Activated T-cell treated with anti-CD3 and anti-CD28 coated beads, Interleukin-2, amount 50 U/mL, for 24 hours (primary cell): ENCODE measurements around the gene AGTPBP1.
"Not testable (repeated sequence)": the region's sequence is repeated elsewhere in the genome, so short reads cannot be mapped to it uniquely, and the experiment has no call there.

Experiments used
- DNase-seq: peaks from one replicate; pipeline ENCODE4 v3.0.0-alpha.2; 2020
- H3K27ac Mint-ChIP-seq: 2 replicates; pipeline ENCODE4 v1.8.0; 2020; ENCODE audit warnings: mild to moderate bottlenecking, mixed read lengths
- H3K27me3 Mint-ChIP-seq: 2 replicates; pipeline ENCODE4 v1.8.0; 2020; ENCODE audit warnings: mixed read lengths
- H3K36me3 Mint-ChIP-seq: 2 replicates; pipeline ENCODE4 v1.8.0; 2020; ENCODE audit warnings: low read depth, mixed read lengths
- H3K4me1 Mint-ChIP-seq: 2 replicates; pipeline ENCODE4 v1.8.0; 2020; ENCODE audit warnings: low read depth, mixed read lengths
- H3K4me3 Mint-ChIP-seq: 2 replicates; pipeline ENCODE4 v1.8.0; 2020; ENCODE audit warnings: mild to moderate bottlenecking, moderate library complexity, mixed read lengths
- H3K9me3 Mint-ChIP-seq: 2 replicates; pipeline ENCODE4 v1.8.0; 2020; ENCODE audit warnings: mixed read lengths

AGTPBP1 gene

GRCh38 chr9:85572917-85573316, 168.8 kb downstream of the AGTPBP1 start:
- not testable (repeated sequence) for H3K4me3 Mint-ChIP-seq, H3K27ac Mint-ChIP-seq, H3K9me3 Mint-ChIP-seq, DNase-seq, H3K27me3 Mint-ChIP-seq, H3K4me1 Mint-ChIP-seq
- H3K36me3 Mint-ChIP-seq: peaks cover 51% of the 10 kb centered on the region

- no peak for DNase-seq
- Mint-ChIP-seq H3K27me3 (no peaks in the 10 kb centered on the region), H3K9me3 (no peaks in the 10 kb centered on the region), H3K4me1 (no peaks in the 10 kb centered on the region), H3K4me3 (no peak overlapping the region), H3K27ac (no peak overlapping the region), H3K36me3 (peaks cover 71% of the 10 kb centered on the region)
Observed at GRCh38 chr9:85569988-85570387, 171.8 kb downstream of the AGTPBP1 start.

GRCh38 chr9:85559526-85559925, 182.2 kb downstream of the AGTPBP1 start:
- H3K4me3 Mint-ChIP-seq: no peak overlapping the region
- H3K9me3 Mint-ChIP-seq: no peaks in the 10 kb centered on the region
- DNase-seq: no peak
- no peaks in the 10 kb centered on the region for H3K27me3 Mint-ChIP-seq
- no peak overlapping the region for H3K27ac Mint-ChIP-seq
- peaks cover 24% of the 10 kb centered on the region for H3K36me3 Mint-ChIP-seq
- peaks cover 4% of the 10 kb centered on the region for H3K4me1 Mint-ChIP-seq

GRCh38 chr9:85554349-85554748, 187.4 kb downstream of the AGTPBP1 start:
- no peak for DNase-seq
- H3K36me3 Mint-ChIP-seq: peaks cover 19% of the 10 kb centered on the region
- no peaks in the 10 kb centered on the region for H3K9me3 Mint-ChIP-seq
- H3K4me1 Mint-ChIP-seq: peaks cover 8% of the 10 kb centered on the region
- no peak overlapping the region for H3K27ac Mint-ChIP-seq
- H3K27me3 Mint-ChIP-seq: no peaks in the 10 kb centered on the region
- H3K4me3 Mint-ChIP-seq: no peak overlapping the region

GRCh38 chr9:85553475-85553874, 188.3 kb downstream of the AGTPBP1 start:
- Mint-ChIP-seq H3K9me3 (no peaks in the 10 kb centered on the region), H3K4me1 (peaks cover 8% of the 10 kb centered on the region), H3K27ac (no peak overlapping the region), H3K4me3 (no peak overlapping the region), H3K36me3 (peaks cover 24% of the 10 kb centered on the region), H3K27me3 (no peaks in the 10 kb centered on the region)
- no peak for DNase-seq

- H3K4me3 Mint-ChIP-seq: no peak overlapping the region
- H3K27me3 Mint-ChIP-seq: no peaks in the 10 kb centered on the region
- no peak overlapping the region for H3K27ac Mint-ChIP-seq
- no peaks in the 10 kb centered on the region for H3K9me3 Mint-ChIP-seq
- no peak for DNase-seq
- peaks cover 27% of the 10 kb centered on the region for H3K36me3 Mint-ChIP-seq
- no peaks in the 10 kb centered on the region for H3K4me1 Mint-ChIP-seq
Observed at GRCh38 chr9:85547599-85547998, 194.2 kb downstream of the AGTPBP1 start.

- no peak overlapping the region for H3K4me3 Mint-ChIP-seq
- no peak for DNase-seq
- H3K27ac Mint-ChIP-seq: no peak overlapping the region
- H3K9me3 Mint-ChIP-seq: no peaks in the 10 kb centered on the region
- peaks cover 16% of the 10 kb centered on the region for H3K36me3 Mint-ChIP-seq
- no peaks in the 10 kb centered on the region for H3K4me1 Mint-ChIP-seq
- no peaks in the 10 kb centered on the region for H3K27me3 Mint-ChIP-seq
Observed at GRCh38 chr9:85543196-85543595, 198.6 kb downstream of the AGTPBP1 start.

GRCh38 chr9:85541876-85542275, 199.9 kb downstream of the AGTPBP1 start:
- Mint-ChIP-seq H3K4me1 (no peaks in the 10 kb centered on the region), H3K9me3 (no peaks in the 10 kb centered on the region), H3K27me3 (no peaks in the 10 kb centered on the region), H3K36me3 (peaks cover 6% of the 10 kb centered on the region), H3K4me3 (no peak overlapping the region), H3K27ac (no peak overlapping the region)
- DNase-seq: no peak

GRCh38 chr9:85536514-85536913, 205.2 kb downstream of the AGTPBP1 start:
- Mint-ChIP-seq H3K4me3 (no peak overlapping the region), H3K27ac (no peak overlapping the region), H3K4me1 (no peaks in the 10 kb centered on the region), H3K36me3 (no peaks in the 10 kb centered on the region), H3K9me3 (no peaks in the 10 kb centered on the region), H3K27me3 (no peaks in the 10 kb centered on the region)
- DNase-seq: no peak

- H3K27ac Mint-ChIP-seq: no peak overlapping the region
- H3K27me3 Mint-ChIP-seq: no peaks in the 10 kb centered on the region
- no peak overlapping the region for H3K4me3 Mint-ChIP-seq
- no peaks in the 10 kb centered on the region for H3K9me3 Mint-ChIP-seq
- H3K4me1 Mint-ChIP-seq: no peaks in the 10 kb centered on the region
- no peak for DNase-seq
- no peaks in the 10 kb centered on the region for H3K36me3 Mint-ChIP-seq
Observed at GRCh38 chr9:85536076-85536475, 205.7 kb downstream of the AGTPBP1 start.

- H3K4me1 Mint-ChIP-seq: no peaks in the 10 kb centered on the region
- H3K36me3 Mint-ChIP-seq: no peaks in the 10 kb centered on the region
- no peaks in the 10 kb centered on the region for H3K9me3 Mint-ChIP-seq
- H3K4me3 Mint-ChIP-seq: no peak overlapping the region
- H3K27ac Mint-ChIP-seq: no peak overlapping the region
- no peak for DNase-seq
- H3K27me3 Mint-ChIP-seq: no peaks in the 10 kb centered on the region
Observed at GRCh38 chr9:85534340-85534739, 207.4 kb downstream of the AGTPBP1 start.

- no peak for DNase-seq
- Mint-ChIP-seq H3K9me3 (no peaks in the 10 kb centered on the region), H3K36me3 (no peaks in the 10 kb centered on the region), H3K27ac (no peak overlapping the region), H3K27me3 (no peaks in the 10 kb centered on the region), H3K4me3 (no peak overlapping the region), H3K4me1 (no peaks in the 10 kb centered on the region)
Observed at GRCh38 chr9:85533538-85533937, 208.2 kb downstream of the AGTPBP1 start.

GRCh38 chr9:85530721-85531120, 211.0 kb downstream of the AGTPBP1 start:
- Mint-ChIP-seq H3K4me1 (no peaks in the 10 kb centered on the region), H3K4me3 (no peak overlapping the region), H3K27me3 (peaks cover 5% of the 10 kb centered on the region), H3K27ac (no peak overlapping the region), H3K36me3 (no peaks in the 10 kb centered on the region), H3K9me3 (no peaks in the 10 kb centered on the region)
- no peak for DNase-seq

GRCh38 chr9:85528607-85529006, 213.1 kb downstream of the AGTPBP1 start:
- Mint-ChIP-seq H3K4me3 (no peak overlapping the region), H3K27me3 (peaks cover 26% of the 10 kb centered on the region), H3K9me3 (no peaks in the 10 kb centered on the region), H3K4me1 (no peaks in the 10 kb centered on the region), H3K27ac (no peak overlapping the region), H3K36me3 (no peaks in the 10 kb centered on the region)
- DNase-seq: no peak

GRCh38 chr9:85528142-85528541, 213.6 kb downstream of the AGTPBP1 start:
- Mint-ChIP-seq H3K36me3 (no peaks in the 10 kb centered on the region), H3K9me3 (no peaks in the 10 kb centered on the region), H3K27me3 (peaks cover 30% of the 10 kb centered on the region), H3K27ac (no peak overlapping the region), H3K4me1 (no peaks in the 10 kb centered on the region), H3K4me3 (no peak overlapping the region)
- DNase-seq: no peak

- no peak overlapping the region for H3K4me3 Mint-ChIP-seq
- peaks cover 36% of the 10 kb centered on the region for H3K27me3 Mint-ChIP-seq
- DNase-seq: no peak
- peaks cover 4% of the 10 kb centered on the region for H3K4me1 Mint-ChIP-seq
- no peaks in the 10 kb centered on the region for H3K36me3 Mint-ChIP-seq
- no peaks in the 10 kb centered on the region for H3K9me3 Mint-ChIP-seq
- no peak overlapping the region for H3K27ac Mint-ChIP-seq
Observed at GRCh38 chr9:85527331-85528020, 214.3 kb downstream of the AGTPBP1 start.
